Sciatic nerve (tissue), 2 donors: ENCODE results near the gene HLA-C. TPM values are rescaled to one million over a fixed set of nuclear protein-coding genes. Genes with fewer than 3 reads are reported as not detected.
"Not testable (repeated sequence)": the region's sequence is repeated elsewhere in the genome, so short reads cannot be mapped to it uniquely, and the experiment has no call there.

Source experiments
- ATAC-seq: fragments of 200-7000 bp; cut with Tn5 transposase; one replicate; pipeline ENCODE4 v1.9.1; 2020; ENCODE audit warnings: mild to moderate bottlenecking, moderate library complexity
- DNase-seq: peaks from one replicate; pipeline ENCODE4 v3.0.0-alpha.2; 2020; ENCODE audit warnings: low spot score
- intact Hi-C: fragments of 100-400 bp; cut with DNase I; formaldehyde crosslinking; loops from one replicate; pipeline ENCODE4 v1.14.2; 2022
- total RNA-seq: library from RNA; stranded (reverse); fragmentation: NEBNext Ultra II Directional; extraction: Animal tissue kit (Norgen Biotek cat#: 25700); gene quantifications from one replicate; pipeline ENCODE4 v1.2.1, GENCODE V29; 2021
- donor health status: DM: no; HTN: no; CAD: no.
- donor health status: DM: no; HTN: no; CAD: no.

HLA-C gene
- total RNA-seq, 1 donor from 2014 or later: 363 TPM

DNA sequence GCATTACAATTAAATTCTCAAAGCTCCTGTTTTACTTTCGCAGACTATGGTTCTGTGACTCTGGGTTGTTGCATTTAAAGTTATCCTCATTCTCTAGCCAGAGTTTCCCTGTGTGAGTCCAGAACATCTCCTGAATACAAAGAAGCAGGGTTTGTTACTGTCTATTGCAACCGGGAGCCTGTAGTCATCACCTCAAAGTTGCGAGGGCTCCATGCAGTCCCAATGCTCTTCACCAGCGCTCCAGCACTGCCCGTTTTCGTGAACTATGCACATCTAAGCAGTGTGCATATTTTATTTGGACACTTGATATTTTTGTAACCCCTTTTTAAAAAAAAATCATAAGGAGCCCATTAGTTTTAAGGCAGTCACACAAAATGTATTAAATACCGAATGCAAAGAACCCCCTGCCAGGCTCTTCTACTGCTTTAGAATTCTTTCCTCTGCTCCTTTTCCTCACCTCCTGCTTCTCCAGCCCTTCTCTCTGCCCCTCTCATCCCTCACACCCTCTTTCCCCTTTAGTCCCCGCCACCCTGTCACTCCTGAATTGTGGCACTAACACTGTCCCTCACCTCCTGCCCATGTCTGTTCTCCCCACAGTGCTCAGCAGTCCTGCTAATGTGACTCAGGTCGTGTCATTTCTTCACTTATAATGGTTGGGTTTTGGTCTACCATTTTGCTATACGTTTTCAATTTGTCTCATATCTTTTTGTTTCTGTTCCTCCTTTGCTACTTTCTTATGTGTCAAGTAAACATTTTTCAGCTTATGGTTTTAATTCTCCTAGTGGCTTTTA, 1.1 kb upstream of the HLA-C start:
- ATAC-seq: no peak
- intact Hi-C loops: no loop called here
- DNase-seq: no peak

DNA sequence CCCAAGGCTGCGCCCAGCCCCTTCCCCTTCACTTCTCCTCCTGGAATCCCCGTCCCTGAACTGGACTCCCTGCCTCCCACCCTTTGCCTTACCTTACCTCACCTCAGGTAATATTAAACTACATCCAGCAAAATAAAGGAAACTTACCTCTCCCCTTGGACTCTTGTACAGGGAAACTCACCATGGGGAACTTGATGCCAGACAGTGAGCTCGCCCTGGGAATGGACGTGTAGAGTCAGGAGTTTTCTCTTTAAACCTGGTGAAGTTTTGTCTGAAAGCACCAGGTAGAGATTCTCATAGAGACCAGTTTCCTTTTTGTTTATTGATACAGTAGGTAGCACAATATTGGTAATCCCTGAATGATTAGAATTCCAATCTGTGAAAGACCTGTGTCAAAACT, 544 bp upstream of the HLA-C start:
- ATAC-seq: peak; percentile 14
- intact Hi-C loops: no loop called here
- no peak for DNase-seq

DNA sequence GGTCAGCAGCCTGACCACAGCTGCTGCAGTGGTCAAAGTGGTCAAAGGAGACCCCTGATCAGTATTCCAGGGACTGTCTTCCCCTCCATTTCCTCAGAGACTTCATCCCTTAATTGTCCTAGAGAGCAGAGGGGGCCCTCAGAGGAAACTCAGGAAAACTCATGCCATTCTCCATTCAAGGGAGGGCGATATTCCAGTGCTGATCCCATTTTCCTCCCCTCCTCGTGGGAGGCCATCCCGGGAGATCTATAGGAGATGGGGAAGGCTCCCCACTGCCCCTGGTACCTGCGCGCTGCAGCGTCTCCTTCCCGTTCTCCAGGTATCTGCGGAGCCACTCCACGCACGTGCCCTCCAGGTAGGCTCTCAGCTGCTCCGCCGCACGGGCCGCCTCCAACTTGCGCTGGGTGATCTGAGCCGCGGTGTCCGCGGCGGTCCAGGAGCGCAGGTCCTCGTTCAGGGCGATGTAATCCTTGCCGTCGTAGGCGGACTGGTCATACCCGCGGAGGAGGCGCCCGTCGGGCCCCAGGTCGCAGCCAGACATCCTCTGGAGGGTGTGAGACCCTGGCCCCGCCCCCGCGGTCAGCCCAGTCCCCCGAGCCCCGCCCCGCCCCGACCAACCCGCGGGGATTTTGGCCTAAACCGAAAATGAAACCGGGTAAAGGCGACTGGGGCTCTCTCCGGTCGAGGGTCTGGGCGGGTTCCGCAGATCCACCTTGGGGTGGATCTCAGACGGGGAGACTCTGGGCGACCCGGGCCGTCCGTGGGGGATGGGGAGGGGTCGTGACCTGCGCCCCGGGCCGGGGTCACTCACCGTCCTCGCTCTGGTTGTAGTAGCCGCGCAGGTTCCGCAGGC, 878 bp downstream of the HLA-C start:
- intact Hi-C loops: no loop called here
- ATAC-seq (peak; percentile 80), DNase-seq (peak; percentile 80)

DNA sequence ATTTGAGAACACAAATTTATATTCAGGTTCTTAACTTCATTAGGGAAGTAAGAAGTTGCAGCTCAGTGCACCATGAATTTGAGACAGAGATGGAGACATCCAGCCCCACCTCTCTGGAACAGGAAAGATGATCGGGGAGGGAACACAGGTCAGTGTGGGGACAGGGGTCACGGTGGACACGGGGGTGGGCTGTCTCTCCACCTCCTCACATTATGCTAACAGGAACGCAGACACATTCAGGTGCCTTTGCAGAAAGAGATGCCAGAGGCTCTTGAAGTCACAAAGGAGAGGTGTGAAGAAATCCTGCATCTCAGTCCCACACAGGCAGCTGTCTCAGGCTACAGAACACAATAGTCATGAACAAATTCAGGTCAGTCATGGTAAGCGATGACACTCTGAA, 3.1 kb downstream of the HLA-C start:
- ATAC-seq: no peak
- intact Hi-C loops: loop anchor here (5.0 kb wide), 1 partner anchor 83 kb away; no protein-coding TSS in a partner anchor
- no peak for DNase-seq

- ATAC-seq: no peak
- intact Hi-C loops: loop anchor here (5.0 kb wide), 1 partner anchor 84 kb away; no protein-coding TSS in a partner anchor
- DNase-seq: no peak
Observed at GRCh38 chr6:31268369-31268765, 3.5 kb downstream of the HLA-C start.

GRCh38 chr6:31267651-31268368, 4.1 kb downstream of the HLA-C start:
- intact Hi-C loops: loop anchor here (5.0 kb wide), 1 partner anchor 84 kb away; no protein-coding TSS in a partner anchor
- no peak for ATAC-seq
- DNase-seq: no peak

- intact Hi-C loops: loop anchor here (5.0 kb wide), 1 partner anchor 86 kb away; no protein-coding TSS in a partner anchor
- DNase-seq (no peak), ATAC-seq (no peak)
Observed at GRCh38 chr6:31266567-31267360, 5.1 kb downstream of the HLA-C start.

- intact Hi-C loops: loop anchor here (5.0 kb wide), 1 partner anchor 86 kb away; no protein-coding TSS in a partner anchor
- no peak for ATAC-seq
Observed at GRCh38 chr6:31265926-31266325, 6.0 kb downstream of the HLA-C start.

GRCh38 chr6:31263346-31263933, 8.5 kb downstream of the HLA-C start:
- DNase-seq, ATAC-seq, intact Hi-C loops: not testable (repeated sequence)

More at GRCh38 chr6:31265926-31266325, 6.0 kb downstream of the HLA-C start:
- DNase-seq: no peak

DNA sequence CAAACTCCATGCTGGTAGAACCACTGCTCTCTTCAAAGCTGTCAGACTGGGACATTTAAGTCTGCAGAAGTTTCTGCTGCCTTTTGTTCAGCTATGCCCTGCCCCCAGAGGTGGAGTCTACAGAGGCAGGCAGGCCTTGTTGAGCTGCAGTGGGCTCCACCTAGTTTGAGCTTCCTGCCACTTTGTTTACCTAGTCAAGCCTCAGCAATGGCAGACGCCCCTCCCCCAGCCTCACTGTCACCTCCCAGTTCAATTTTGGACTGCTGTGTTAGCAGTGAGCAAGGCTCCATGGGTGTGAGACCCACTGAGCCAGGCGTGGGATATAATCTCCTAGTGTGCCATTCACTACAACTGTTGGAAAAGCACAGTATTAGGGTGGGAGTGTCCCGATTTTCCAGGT, 11.9 kb downstream of the HLA-C start:
- intact Hi-C loops, DNase-seq, ATAC-seq: not testable (repeated sequence)

- no peak for DNase-seq
- no peak for ATAC-seq
- intact Hi-C loops: no loop called here
Observed at GRCh38 chr6:31252625-31253024, 19.3 kb downstream of the HLA-C start.

DNA sequence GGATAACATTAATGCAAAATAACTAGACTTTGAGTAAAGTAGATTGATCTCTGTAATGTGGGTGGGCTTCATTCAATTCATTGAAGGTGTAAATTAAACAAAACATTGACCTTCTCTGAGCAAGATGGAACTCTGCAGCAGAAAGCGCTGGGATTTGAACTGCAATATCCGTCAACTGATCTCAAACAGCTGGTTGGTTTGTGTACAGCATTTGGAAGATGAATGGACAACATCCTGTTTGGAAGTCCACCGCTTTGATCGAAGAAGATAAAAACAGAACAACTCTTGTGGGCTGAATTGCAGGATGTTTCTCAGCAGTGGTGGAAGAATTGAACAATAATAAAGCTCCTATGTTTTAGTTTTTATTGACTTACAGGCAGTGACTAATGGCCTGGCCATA, 20.6 kb downstream of the HLA-C start:
- no peak for ATAC-seq
- DNase-seq: no peak
- intact Hi-C loops: no loop called here

- ATAC-seq: no peak
Observed at GRCh38 chr6:31249184-31249583, 22.7 kb downstream of the HLA-C start.

GRCh38 chr6:31247813-31248212, 24.1 kb downstream of the HLA-C start:
- intact Hi-C loops: no loop called here
- ATAC-seq (no peak), DNase-seq (no peak)

More at GRCh38 chr6:31249184-31249583, 22.7 kb downstream of the HLA-C start:
- DNase-seq: no peak
- intact Hi-C loops: no loop called here

- ATAC-seq (no peak), DNase-seq (no peak)
- intact Hi-C loops: no loop called here
Observed at GRCh38 chr6:31246051-31246521, 25.8 kb downstream of the HLA-C start.

DNA sequence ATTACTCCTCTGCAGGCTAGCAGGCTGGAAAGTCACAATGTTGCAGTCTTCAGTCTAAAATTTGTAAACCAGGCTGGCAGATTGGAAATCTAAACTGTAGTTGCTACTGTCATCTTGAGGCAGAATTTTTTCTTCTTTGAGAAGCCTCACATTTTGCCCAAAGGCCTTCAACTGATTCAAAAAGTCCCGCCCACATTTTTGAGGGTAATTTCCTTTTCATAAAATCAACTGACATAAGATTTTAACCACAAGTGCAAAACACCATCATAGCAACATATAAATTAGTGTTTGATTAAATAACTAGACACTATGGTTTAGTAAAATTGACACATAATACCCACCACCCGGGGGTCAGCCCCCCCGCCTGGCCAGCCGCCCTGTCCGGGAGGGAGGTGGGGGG, 28.4 kb downstream of the HLA-C start:
- DNase-seq: no peak
- no peak for ATAC-seq
- intact Hi-C loops: no loop called here

DNA sequence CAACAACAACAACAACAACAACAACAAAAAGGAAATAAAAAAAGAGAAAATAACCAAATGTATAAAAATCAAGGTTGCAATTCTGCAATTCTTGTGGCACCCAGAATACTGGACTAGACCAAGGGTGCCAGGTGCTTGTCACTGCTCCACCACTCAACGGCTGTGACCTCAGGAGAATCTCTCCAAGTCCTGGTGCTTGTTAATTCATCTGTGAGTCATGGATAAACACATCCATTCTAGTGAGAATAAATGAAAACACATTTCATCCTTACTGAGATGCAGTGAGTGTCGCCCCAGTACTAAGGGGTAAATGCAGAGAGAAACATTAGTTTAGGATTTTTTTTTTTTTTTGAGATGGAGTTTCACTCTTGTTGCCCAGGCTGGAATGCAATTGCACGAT, 32.0 kb downstream of the HLA-C start:
- intact Hi-C loops: no loop called here
- no peak for DNase-seq
- ATAC-seq: no peak

GRCh38 chr6:31234101-31234500, 37.8 kb downstream of the HLA-C start:
- ATAC-seq, DNase-seq, intact Hi-C loops: not testable (repeated sequence)
